ENCODE measurements around the gene HARBI1. TPM values are rescaled to one million over a fixed set of nuclear protein-coding genes. Genes with fewer than 3 reads are reported as not detected.

HARBI1 gene
- total RNA-seq, 1 donor from 2014 or later: 1.5 TPM

DNA sequence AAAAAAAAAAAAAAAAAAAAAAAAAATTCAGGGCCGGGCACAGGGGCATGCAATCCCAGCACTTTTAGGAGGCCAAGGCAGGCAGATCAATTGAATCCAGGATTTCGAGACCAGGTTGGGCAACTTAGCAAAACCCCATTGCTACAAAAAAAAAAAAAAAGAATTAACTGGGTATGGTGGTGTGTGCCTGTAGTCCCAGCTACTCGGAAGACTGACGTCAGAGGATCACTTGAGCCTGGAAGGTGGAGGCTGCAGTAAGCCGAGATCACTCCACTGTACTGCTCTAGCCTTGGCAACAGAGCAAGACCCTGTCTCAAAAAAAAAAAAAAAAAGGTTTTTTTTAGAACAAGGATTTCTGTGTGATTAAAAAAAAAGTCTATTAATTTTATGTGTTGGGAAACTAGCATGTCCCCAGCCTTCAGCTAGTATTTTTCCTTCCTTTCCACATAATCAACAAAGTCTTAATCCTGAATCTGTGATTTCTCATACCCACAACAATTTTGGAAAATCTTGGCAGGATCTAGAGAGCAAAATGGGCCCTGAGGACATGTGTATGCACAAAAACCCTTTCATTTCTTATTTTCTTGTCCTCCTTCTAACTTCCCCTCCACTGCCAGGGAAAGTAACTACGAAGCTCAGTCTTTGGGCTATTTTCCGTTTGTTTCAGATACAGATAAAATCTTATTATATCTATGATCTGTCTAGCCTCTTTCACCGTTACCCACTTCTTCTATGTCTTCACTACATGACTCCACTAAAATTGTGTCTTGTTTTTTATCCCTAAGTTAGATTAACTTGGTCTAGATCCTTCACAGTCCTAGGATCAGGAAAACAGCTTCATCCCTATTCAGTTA lies 17.5 kb downstream of the HARBI1 start:
- H3K9me3 ChIP-seq: no peaks in the 10 kb centered on the region
- no peak for TF ChIP-seq POLR2AphosphoS5 (IDR thresholded peaks at IDR 0.05; ENCODE audit: insufficient read depth in 1 of 2, low read depth in 1 of 2)
- TF ChIP-seq, protein P1, sequence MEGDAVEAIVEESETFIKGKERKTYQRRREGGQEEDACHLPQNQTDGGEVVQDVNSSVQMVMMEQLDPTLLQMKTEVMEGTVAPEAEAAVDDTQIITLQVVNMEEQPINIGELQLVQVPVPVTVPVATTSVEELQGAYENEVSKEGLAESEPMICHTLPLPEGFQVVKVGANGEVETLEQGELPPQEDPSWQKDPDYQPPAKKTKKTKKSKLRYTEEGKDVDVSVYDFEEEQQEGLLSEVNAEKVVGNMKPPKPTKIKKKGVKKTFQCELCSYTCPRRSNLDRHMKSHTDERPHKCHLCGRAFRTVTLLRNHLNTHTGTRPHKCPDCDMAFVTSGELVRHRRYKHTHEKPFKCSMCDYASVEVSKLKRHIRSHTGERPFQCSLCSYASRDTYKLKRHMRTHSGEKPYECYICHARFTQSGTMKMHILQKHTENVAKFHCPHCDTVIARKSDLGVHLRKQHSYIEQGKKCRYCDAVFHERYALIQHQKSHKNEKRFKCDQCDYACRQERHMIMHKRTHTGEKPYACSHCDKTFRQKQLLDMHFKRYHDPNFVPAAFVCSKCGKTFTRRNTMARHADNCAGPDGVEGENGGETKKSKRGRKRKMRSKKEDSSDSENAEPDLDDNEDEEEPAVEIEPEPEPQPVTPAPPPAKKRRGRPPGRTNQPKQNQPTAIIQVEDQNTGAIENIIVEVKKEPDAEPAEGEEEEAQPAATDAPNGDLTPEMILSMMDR (IDR thresholded peaks at IDR 0.05): no peak
- H3K4me1 ChIP-seq: peaks cover under 1% of the 10 kb centered on the region
- H3K36me3 ChIP-seq: no peaks in the 10 kb centered on the region
- H3K27ac ChIP-seq: peak overlapping the region; percentile 49
- no peak overlapping the region for H3K4me3 ChIP-seq
- intact Hi-C loops (cut with DNase I): no loop called here
- H3K27me3 ChIP-seq: no peaks in the 10 kb centered on the region
- no peak for DNase-seq (ENCODE audit: extremely low spot score in 2 of 2)

DNA sequence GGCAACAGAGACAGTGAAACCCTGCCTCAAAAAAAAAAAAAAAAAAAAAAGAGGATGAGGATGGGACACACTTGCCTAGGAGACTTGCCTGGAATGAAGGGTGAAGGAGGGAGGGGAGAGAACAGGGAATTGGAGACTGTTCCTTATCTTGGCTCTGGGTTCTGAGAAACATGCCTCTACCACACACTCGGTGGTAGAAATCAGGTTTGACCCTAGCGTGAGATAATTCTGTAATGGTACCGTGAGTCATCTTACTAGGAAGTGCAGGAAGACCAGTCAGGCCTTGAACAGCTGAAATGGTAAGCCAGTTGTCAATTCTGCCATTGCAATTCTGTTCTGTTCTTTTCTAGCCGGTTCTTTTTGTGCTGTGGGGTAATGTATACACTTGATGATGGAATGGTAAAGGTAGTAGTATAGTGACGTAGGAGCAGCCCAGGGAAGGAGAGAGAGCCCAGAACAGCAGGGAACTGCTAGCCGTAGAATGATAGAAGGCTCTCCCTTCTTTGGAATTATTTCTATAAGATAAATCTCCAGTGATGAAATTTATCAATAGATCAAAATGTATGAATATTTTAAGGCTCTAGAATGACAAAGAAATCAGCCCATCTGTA lies 19.3 kb downstream of the HARBI1 start:
- no peaks in the 10 kb centered on the region for H3K27me3 ChIP-seq
- peaks cover 11% of the 10 kb centered on the region for H3K4me1 ChIP-seq
- TF ChIP-seq POLR2A (IDR thresholded peaks at IDR 0.05): no peak
- no peak for TF ChIP-seq POLR2AphosphoS5 (IDR thresholded peaks at IDR 0.05; ENCODE audit: insufficient read depth in 1 of 2, low read depth in 1 of 2)
- TF ChIP-seq, protein P1 (IDR thresholded peaks at IDR 0.05): no peak
- H3K27ac ChIP-seq: no peak overlapping the region
- no peaks in the 10 kb centered on the region for H3K9me3 ChIP-seq
- no peaks in the 10 kb centered on the region for H3K36me3 ChIP-seq
- intact Hi-C loops (cut with DNase I): no loop called here
- H3K4me3 ChIP-seq: no peak overlapping the region
- no peak for DNase-seq (ENCODE audit: extremely low spot score in 2 of 2)

DNA sequence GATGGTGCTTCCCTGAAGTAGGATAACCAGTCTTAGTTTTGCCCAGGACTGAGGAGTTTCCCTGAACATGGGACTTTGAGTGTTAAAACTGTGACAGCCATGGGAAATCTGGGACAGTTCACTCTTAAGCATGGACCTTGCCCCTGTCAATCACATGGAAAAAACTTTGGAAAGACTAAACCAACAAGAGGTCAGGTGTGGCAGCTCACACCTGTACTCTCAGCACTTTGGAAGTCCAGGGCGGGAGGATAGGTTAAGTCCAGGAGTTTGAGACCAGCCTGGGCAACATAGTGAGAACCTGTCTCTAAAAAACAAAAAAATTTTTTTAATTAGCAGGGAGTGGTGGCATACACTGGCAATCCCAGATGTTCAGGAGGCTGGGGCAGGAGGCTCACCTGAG lies 19.9 kb downstream of the HARBI1 start:
- Histone ChIP-seq H3K27ac (no peak overlapping the region), H3K27me3 (no peaks in the 10 kb centered on the region), H3K4me3 (no peak overlapping the region), H3K9me3 (no peaks in the 10 kb centered on the region), H3K4me1 (peaks cover 17% of the 10 kb centered on the region), H3K36me3 (no peaks in the 10 kb centered on the region)
- intact Hi-C loops (cut with DNase I): no loop called here
- TF ChIP-seq POLR2A (IDR thresholded peaks at IDR 0.05) (no peak), POLR2AphosphoS5 (IDR thresholded peaks at IDR 0.05; ENCODE audit: insufficient read depth in 1 of 2, low read depth in 1 of 2) (no peak)
- TF ChIP-seq, protein P1 (IDR thresholded peaks at IDR 0.05): no peak
- no peak for DNase-seq (ENCODE audit: extremely low spot score in 2 of 2)

DNA sequence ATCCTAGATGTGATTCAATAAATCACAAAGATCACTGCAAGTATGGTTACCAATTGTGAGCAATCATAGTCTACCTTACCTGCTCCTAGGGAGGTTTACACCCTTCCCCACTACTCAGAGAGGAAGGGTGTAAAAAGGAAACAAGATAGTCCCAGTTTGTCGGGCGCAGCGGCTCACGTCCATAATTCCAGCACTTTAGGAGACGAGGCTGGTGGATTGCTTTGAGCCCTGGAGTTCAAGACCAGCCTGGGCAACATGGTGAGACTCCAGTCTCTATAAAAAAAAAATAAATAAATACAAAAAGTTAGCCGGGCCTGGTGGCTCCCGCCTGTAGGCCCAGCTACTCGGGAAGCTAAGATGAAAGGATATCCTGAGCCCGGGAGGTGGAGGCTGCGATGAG lies 22.2 kb downstream of the HARBI1 start:
- no peak for DNase-seq (ENCODE audit: extremely low spot score in 2 of 2)
- Histone ChIP-seq H3K27ac (no peak overlapping the region), H3K9me3 (no peaks in the 10 kb centered on the region), H3K4me3 (no peak overlapping the region), H3K27me3 (no peaks in the 10 kb centered on the region), H3K36me3 (no peaks in the 10 kb centered on the region), H3K4me1 (peaks cover 39% of the 10 kb centered on the region)
- TF ChIP-seq, protein P1 (IDR thresholded peaks at IDR 0.05): no peak
- TF ChIP-seq POLR2A (IDR thresholded peaks at IDR 0.05) (no peak), POLR2AphosphoS5 (IDR thresholded peaks at IDR 0.05; ENCODE audit: insufficient read depth in 1 of 2, low read depth in 1 of 2) (no peak)
- intact Hi-C loops (cut with DNase I): no loop called here

DNA sequence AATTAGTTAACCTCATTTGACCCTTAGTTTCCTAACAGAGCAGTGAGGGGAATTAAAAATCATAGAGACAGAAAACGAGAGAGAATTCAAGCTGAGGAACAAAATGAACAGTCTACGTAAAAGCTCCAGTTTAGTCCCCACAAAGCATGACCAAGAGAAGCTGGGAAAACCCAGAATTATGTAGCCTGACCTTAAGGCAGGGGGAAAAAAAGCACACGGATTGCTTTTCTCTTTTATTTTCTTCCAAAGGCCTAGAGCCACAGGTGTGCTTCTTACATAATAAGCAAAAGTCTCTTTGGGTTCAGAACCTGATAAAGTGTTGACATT lies 22.7 kb downstream of the HARBI1 start:
- Histone ChIP-seq H3K9me3 (no peaks in the 10 kb centered on the region), H3K4me3 (peak overlapping the region; percentile 77 to 97), H3K27ac (peak overlapping the region; percentile 83), H3K36me3 (no peaks in the 10 kb centered on the region), H3K4me1 (peaks cover 44% of the 10 kb centered on the region), H3K27me3 (no peaks in the 10 kb centered on the region)
- DNase-seq (ENCODE audit: extremely low spot score in 2 of 2): no peak
- no peak for TF ChIP-seq POLR2A (IDR thresholded peaks at IDR 0.05)
- no peak for TF ChIP-seq POLR2AphosphoS5 (IDR thresholded peaks at IDR 0.05; ENCODE audit: insufficient read depth in 1 of 2, low read depth in 1 of 2)
- TF ChIP-seq, protein P1 (IDR thresholded peaks at IDR 0.05): no peak
- intact Hi-C loops (cut with DNase I): no loop called here

Measured in vagina (tissue), 2 donors.